Measurements from ENCODE around the gene HIGD2B. TPM values are rescaled to one million over a fixed set of nuclear protein-coding genes. Genes with fewer than 3 reads are reported as not detected.
A peak's percentile ranks its signal among the peaks of the same experiment; 100 is the strongest.
"Not testable (repeated sequence)": the region's sequence is repeated elsewhere in the genome, so short reads cannot be mapped to it uniquely, and the experiment has no call there.

HIGD2B gene
- total and polyA plus RNA-seq, 4 experiments from 2014 or later: 0.39 to 0.41 TPM; not detected in 2

DNA sequence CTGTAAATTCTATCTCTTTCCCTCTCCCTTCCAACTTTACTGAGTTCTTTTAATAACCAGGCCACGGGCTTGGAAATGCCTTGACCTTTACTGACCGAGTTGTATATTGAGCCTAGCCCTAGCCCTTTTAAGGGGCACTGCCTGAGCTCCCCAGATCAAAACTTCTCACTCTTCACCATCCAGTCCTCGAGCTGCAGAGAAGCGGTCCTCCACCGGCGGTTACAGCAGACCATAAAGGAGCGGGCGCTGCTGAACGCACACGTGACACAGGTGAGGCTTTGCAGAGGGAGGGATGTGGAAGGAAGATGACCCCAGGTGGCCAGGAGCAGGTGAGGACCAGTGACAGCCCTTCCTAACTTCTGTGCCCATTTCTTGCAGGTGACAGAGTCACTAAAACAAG is 24.9 kb downstream of the HIGD2B start:
- CTCF ChIA-PET (ENCODE audit: partially characterized antibody); H3K36me3 Mint-ChIP-seq; H3K9me3 Mint-ChIP-seq; H3K4me3 ChIP-seq (ENCODE audit: low read length in 2 of 2); H3K9me3 ChIP-seq (ENCODE audit: control insufficient read depth in 1 of 2, low read length in 2 of 2); H3K4me1 ChIP-seq (ENCODE audit: insufficient read depth, low read length); H3K27me3 Mint-ChIP-seq; H3K4me3 Mint-ChIP-seq; POLR2A ChIA-PET (ENCODE audit: partially characterized antibody); H3K4me1 Mint-ChIP-seq; H3K36me3 ChIP-seq (ENCODE audit: insufficient read depth, low read length); H3K27me3 ChIP-seq (ENCODE audit: insufficient read depth, low read length); intact Hi-C loops (cut with micrococcal nuclease); H3K27ac Mint-ChIP-seq; H3K27ac ChIP-seq (ENCODE audit: low read depth, low read length); DNase-seq: not testable (repeated sequence)

DNA sequence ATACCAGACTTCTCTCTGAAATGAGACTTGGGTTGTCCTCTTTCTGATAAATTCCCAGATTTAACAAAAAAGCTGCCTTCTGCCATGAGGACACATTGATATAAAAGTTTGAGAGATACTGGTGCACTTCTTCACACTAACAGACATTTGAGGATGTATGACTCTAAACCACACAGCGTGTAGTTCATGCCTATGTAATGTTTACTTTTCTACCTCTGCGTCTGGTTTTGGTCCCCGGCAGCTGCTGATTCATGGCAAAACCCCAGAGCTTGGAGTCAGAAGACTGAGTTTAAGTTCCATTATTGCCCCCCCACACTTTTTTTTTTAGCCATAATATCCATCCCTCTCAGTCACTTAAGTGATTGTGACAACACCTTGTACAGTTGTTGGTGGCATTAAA is 30.0 kb downstream of the HIGD2B start:
- H3K27me3 ChIP-seq (ENCODE audit: insufficient read depth, low read length); H3K9me3 Mint-ChIP-seq; intact Hi-C loops (cut with micrococcal nuclease); DNase-seq; H3K9me3 ChIP-seq (ENCODE audit: control insufficient read depth in 1 of 2, low read length in 2 of 2); H3K4me3 ChIP-seq (ENCODE audit: low read length in 2 of 2); H3K27me3 Mint-ChIP-seq; H3K4me3 Mint-ChIP-seq; H3K36me3 Mint-ChIP-seq; POLR2A ChIA-PET (ENCODE audit: partially characterized antibody); H3K36me3 ChIP-seq (ENCODE audit: insufficient read depth, low read length); H3K4me1 Mint-ChIP-seq; H3K27ac ChIP-seq (ENCODE audit: low read depth, low read length); H3K4me1 ChIP-seq (ENCODE audit: insufficient read depth, low read length); CTCF ChIA-PET (ENCODE audit: partially characterized antibody); H3K27ac Mint-ChIP-seq: not testable (repeated sequence)

DNA sequence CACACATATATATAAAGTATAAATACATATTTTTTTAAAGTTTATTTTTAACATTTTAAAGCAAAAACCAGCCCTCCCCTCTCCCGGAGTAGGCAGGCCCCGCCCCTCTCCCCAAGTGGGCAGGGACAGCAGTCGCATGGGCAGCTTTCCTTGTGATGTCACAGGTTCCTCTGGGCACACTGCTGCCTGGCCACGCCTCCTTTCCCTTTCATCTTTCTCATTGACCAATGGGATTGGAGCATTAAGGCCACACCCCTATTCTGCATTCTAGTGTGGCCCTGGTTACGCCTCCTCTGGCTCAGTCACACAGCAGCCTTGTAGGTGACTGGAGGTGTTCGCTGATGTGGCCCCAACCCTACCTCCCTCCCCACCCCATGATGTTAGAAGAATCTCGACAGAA is 31.6 kb downstream of the HIGD2B start, which contains the start of gene GOLGA6B:
GOLGA6B (plus strand) TSS at position 301 of the 400 bp plus-strand sequence; CDS start at position 342, 41 bp downstream.
- H3K27ac Mint-ChIP-seq; H3K4me3 ChIP-seq (ENCODE audit: low read length in 2 of 2); H3K4me1 Mint-ChIP-seq; DNase-seq; intact Hi-C loops (cut with micrococcal nuclease); H3K27me3 Mint-ChIP-seq; H3K36me3 Mint-ChIP-seq; H3K9me3 ChIP-seq (ENCODE audit: control insufficient read depth in 1 of 2, low read length in 2 of 2); H3K4me3 Mint-ChIP-seq; H3K9me3 Mint-ChIP-seq; H3K4me1 ChIP-seq (ENCODE audit: insufficient read depth, low read length); H3K27ac ChIP-seq (ENCODE audit: low read depth, low read length); H3K27me3 ChIP-seq (ENCODE audit: insufficient read depth, low read length); CTCF ChIA-PET (ENCODE audit: partially characterized antibody); POLR2A ChIA-PET (ENCODE audit: partially characterized antibody); H3K36me3 ChIP-seq (ENCODE audit: insufficient read depth, low read length): not testable (repeated sequence)

DNA sequence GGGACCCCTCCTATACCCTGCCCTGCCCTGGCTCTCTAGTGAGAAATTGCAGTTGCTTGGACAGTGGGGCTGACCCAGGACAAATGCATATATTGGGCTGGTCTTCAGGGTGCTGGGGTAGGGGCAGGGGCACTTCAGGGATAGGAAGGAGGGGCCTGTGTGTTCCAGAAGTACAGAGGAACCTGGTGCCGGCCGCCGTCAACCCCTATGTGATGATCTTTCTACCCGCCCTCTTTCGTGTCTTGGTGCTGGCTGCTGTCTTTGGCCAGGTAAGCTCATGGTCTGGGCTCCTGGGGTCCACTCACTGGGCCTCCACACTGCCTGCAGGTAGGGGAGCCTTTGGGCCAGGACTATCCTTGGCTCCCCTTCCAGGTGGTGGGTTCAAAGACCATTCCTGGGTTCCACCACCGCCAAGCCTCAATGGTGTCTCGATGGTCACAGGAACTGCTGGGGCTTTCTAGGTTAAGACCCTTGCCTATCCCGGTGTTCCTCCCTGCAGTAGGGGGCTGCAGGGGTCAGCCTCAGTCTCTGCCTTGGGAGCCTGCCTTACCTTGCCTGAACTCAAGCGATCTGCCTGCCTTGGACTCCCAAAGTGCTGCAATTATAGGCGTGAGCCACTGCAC is 37.2 kb downstream of the HIGD2B start:
- H3K9me3 ChIP-seq (ENCODE audit: control insufficient read depth in 1 of 2, low read length in 2 of 2); POLR2A ChIA-PET (ENCODE audit: partially characterized antibody); CTCF ChIA-PET (ENCODE audit: partially characterized antibody); H3K4me1 Mint-ChIP-seq; H3K27me3 ChIP-seq (ENCODE audit: insufficient read depth, low read length); H3K27ac ChIP-seq (ENCODE audit: low read depth, low read length); H3K4me3 Mint-ChIP-seq; H3K36me3 Mint-ChIP-seq; H3K4me1 ChIP-seq (ENCODE audit: insufficient read depth, low read length); H3K36me3 ChIP-seq (ENCODE audit: insufficient read depth, low read length); H3K27ac Mint-ChIP-seq; intact Hi-C loops (cut with micrococcal nuclease); DNase-seq; H3K9me3 Mint-ChIP-seq; H3K4me3 ChIP-seq (ENCODE audit: low read length in 2 of 2); H3K27me3 Mint-ChIP-seq: not testable (repeated sequence)

DNA sequence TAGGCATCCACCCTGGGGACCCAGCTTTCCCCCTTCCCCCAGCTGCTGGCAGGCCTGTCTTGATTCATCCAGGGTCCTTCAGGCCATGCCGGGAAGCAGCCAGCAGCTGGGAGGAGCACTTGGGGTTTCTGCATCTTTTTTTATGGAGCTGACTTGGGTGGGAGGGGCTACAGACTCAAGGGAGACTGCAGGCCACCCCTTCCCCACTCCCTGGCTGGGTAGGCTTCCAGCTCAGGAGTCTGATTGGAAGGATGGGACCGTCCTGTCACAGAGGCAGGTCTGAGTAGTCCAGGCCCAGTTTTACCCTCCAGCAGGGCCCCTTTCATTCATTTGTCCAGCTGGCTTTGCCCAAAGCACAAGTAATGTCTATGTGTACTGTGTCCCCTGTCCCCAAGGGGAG is 43.7 kb downstream of the HIGD2B start:
- POLR2A ChIA-PET (ENCODE audit: partially characterized antibody); H3K4me3 ChIP-seq (ENCODE audit: low read length in 2 of 2); H3K4me3 Mint-ChIP-seq; H3K27me3 ChIP-seq (ENCODE audit: insufficient read depth, low read length); intact Hi-C loops (cut with micrococcal nuclease); H3K27ac Mint-ChIP-seq; H3K27ac ChIP-seq (ENCODE audit: low read depth, low read length); CTCF ChIA-PET (ENCODE audit: partially characterized antibody); H3K9me3 ChIP-seq (ENCODE audit: control insufficient read depth in 1 of 2, low read length in 2 of 2); H3K36me3 ChIP-seq (ENCODE audit: insufficient read depth, low read length); H3K4me1 Mint-ChIP-seq; H3K36me3 Mint-ChIP-seq; H3K4me1 ChIP-seq (ENCODE audit: insufficient read depth, low read length); DNase-seq; H3K27me3 Mint-ChIP-seq; H3K9me3 Mint-ChIP-seq: not testable (repeated sequence)

DNA sequence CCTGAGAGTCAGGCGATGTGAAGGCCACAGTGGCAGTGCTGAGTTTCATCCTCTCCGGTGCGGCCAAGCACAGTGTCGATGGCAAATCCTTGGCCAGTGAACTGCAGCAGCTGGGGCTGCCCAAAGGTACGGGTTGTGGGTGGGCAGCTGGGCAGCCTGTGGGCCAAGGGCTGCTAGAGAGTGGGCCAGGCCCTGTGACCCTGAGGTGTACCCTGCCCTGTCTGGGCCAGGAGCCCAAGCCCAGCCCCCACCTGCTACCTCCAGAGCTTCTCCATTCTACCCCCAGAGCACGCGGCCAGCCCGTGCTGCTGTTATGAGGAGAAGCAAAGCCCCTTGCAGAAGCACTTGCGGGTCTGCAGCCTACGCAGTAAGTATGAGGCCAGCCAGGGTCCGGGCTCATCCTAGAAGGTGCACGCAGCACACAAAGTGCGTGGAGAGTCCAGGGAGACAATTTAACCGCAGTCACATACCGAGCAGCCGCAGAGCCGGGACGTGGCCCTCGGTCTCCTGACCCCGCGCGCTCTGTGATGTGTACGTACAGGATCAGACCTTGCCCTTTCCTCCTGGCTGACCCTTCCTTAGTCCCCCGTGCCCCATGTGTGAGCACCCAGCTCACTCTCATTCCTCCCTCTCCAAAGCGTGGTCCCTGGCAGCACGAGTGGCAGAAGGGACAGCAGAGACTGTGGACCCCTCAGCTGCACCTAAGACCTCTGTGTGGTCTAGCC is 46.1 kb downstream of the HIGD2B start:
- H3K4me1 ChIP-seq (ENCODE audit: insufficient read depth, low read length); H3K4me1 Mint-ChIP-seq; H3K36me3 Mint-ChIP-seq; H3K27me3 ChIP-seq (ENCODE audit: insufficient read depth, low read length); H3K27me3 Mint-ChIP-seq; H3K4me3 Mint-ChIP-seq; H3K4me3 ChIP-seq (ENCODE audit: low read length in 2 of 2); H3K27ac ChIP-seq (ENCODE audit: low read depth, low read length); H3K9me3 ChIP-seq (ENCODE audit: control insufficient read depth in 1 of 2, low read length in 2 of 2); H3K27ac Mint-ChIP-seq; intact Hi-C loops (cut with micrococcal nuclease); DNase-seq; POLR2A ChIA-PET (ENCODE audit: partially characterized antibody); H3K36me3 ChIP-seq (ENCODE audit: insufficient read depth, low read length); CTCF ChIA-PET (ENCODE audit: partially characterized antibody); H3K9me3 Mint-ChIP-seq: not testable (repeated sequence)

DNA sequence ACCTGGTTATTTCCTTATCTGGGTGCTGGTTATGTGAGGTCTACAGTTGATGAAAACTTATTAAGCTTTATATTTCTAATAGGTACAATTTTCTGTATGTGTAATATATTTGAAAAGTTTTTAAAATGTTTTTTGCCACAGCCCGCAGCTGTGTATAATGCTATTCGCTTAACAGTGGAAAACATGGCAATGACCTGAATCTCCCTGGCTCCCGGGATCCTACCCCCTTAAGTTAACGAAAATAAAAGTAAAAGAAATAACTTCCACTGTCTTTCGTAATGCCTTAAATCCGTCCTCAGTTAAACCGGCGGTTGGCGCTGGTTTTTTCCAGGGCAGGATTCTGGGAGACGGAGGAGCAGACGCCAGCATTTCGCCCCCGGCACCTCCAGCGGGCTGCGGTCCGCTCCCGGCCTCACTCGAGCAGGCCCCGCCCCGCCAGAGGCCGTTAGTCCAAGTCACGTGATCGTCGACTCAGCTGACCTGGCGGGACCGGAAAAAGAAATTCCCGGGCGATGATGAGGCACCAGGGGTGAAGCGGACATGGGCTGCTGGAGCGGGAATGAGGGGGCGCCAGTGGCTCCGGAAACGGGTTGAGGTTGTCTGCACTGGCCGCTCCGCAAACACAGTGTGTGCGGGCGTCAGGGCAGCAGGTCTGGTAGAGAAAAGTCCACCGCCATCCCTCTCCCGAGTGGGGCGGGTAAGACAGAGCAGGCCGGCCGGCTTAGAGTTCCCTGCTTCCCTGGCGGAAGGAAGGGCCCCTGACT is 49.3 kb downstream of the HIGD2B start:
- H3K36me3 Mint-ChIP-seq; H3K27me3 Mint-ChIP-seq; H3K9me3 Mint-ChIP-seq; H3K27me3 ChIP-seq (ENCODE audit: insufficient read depth, low read length); H3K4me1 ChIP-seq (ENCODE audit: insufficient read depth, low read length); intact Hi-C loops (cut with micrococcal nuclease); H3K4me1 Mint-ChIP-seq; H3K36me3 ChIP-seq (ENCODE audit: insufficient read depth, low read length); CTCF ChIA-PET (ENCODE audit: partially characterized antibody); H3K4me3 ChIP-seq (ENCODE audit: low read length in 2 of 2); POLR2A ChIA-PET (ENCODE audit: partially characterized antibody); H3K27ac Mint-ChIP-seq; H3K9me3 ChIP-seq (ENCODE audit: control insufficient read depth in 1 of 2, low read length in 2 of 2); H3K27ac ChIP-seq (ENCODE audit: low read depth, low read length): not testable (repeated sequence)
- H3K4me3 Mint-ChIP-seq: peak overlapping the region in 5 of 8 donors; percentile 18 to 68 (median 41)
- peak; percentile 43 to 55 (median 48) for DNase-seq
